Psoas muscle (tissue), 8 donors: ENCODE results near the gene EFS. TPM values are rescaled to one million over a fixed set of nuclear protein-coding genes. Genes with fewer than 3 reads are reported as not detected.

Experiments
- ATAC-seq, 4 donors: fragments of 200-7000 bp; cut with Tn5 transposase; one replicate each; pipeline ENCODE4 v1.9.1; 2020; ENCODE audit warnings: moderate library complexity in 3 of 4, mild to moderate bottlenecking in 2 of 4
- DNase-seq, 2 donors: peaks; one replicate each; pipeline ENCODE4 v3.0.0-alpha.2; 2020
- H3K27ac ChIP-seq: fragments of 200-600 bp; one replicate; pipeline ENCODE4 v1.8.0; 2022
- H3K27me3 ChIP-seq, 3 donors: fragments of 200-600 bp in 1 of 3; one replicate each; pipeline versions ENCODE4 v1.6.1 to v1.8.0; 2013 to 2022; ENCODE audit warnings: low read length in 2 of 3, mild to moderate bottlenecking in 2 of 3, moderate library complexity in 1 of 3; ENCODE audit not compliant: insufficient read depth in 3 of 3
- H3K36me3 ChIP-seq, 2 donors: fragments of 200-600 bp in 1 of 2; one replicate each; pipeline versions ENCODE4 v1.6.1 to v1.8.0; 2013 to 2022; ENCODE audit warnings: low read depth in 1 of 2, mild to moderate bottlenecking in 1 of 2, moderate library complexity in 1 of 2; ENCODE audit not compliant: insufficient read depth in 1 of 2
- H3K4me1 ChIP-seq: fragments of 200-600 bp; one replicate; pipeline ENCODE4 v1.8.0; 2022
- H3K4me3 ChIP-seq: fragments of 200-600 bp; one replicate; pipeline ENCODE4 v1.8.0; 2022; ENCODE audit warnings: mild to moderate bottlenecking
- H3K9me3 ChIP-seq: fragments of 200-600 bp; one replicate; pipeline ENCODE4 v1.8.0; 2022
- WGBS, 3 donors: extraction: QIAGEN DNeasy Blood & Tissue Kit; methylation state at CpG; one replicate each; pipeline versions ENCODE4 v1.1.6 to v1.1.7; 2013; 5-methylcytosine and 5-hydroxymethylcytosine counted together
- intact Hi-C, 2 donors: fragments of 100-400 bp; cut with DNase I; formaldehyde crosslinking; loops; one replicate each; pipeline versions ENCODE4 v1.11.0 to v1.14.2; 2022
- polyA plus RNA-seq, 3 donors: library from polyadenylated mRNA; stranded (reverse); fragments of 200-250 nt; gene quantifications; one replicate each; pipeline ENCODE4 v1.2.3, GENCODE V29; 2013
- total RNA-seq, 4 donors: library from RNA; stranded (reverse); fragmentation: NEBNext Ultra II Directional in 2 of 4; extraction: Animal tissue kit (Norgen Biotek cat#: 25700) in 2 of 4; gene quantifications; one replicate each; pipeline versions ENCODE4 v1.2.1 to v1.2.4, GENCODE V29; 2021 to 2023
- TF ChIP-seq, protein P1 (sequence below): fragments of 200-600 bp; IDR thresholded peaks from one replicate; pipeline ENCODE4 v1.8.0; 2022; ENCODE audit warnings: antibody characterized with exemption
- donor health status: healthy with polysubstance abuse.
- donor health status: DM: no; HTN: no; CAD: no; lungs with moderate emphysema.
- donor health status: Bipolar disorder and iron deficiency.
- donor health status: healthy.
- donor health status: DM: yes; HTN: yes; CAD: no.
- donor health status: DM: no; HTN: no; CAD: no.
- donor health status: DM: no; HTN: no; CAD: no.
- donor health status: DM: yes; HTN: yes; CAD: no.

EFS gene
- total and polyA plus RNA-seq, 7 donors: 0.93 to 2.5 (median 1.1) TPM

- Histone ChIP-seq H3K9me3 (no peaks in the 10 kb centered on the region), H3K27ac (peak overlapping the region; percentile 97), H3K4me1 (peaks cover 15% of the 10 kb centered on the region), H3K36me3 (peaks cover 5 to 38% of the 10 kb centered on the region in 2 donors), H3K27me3 (no peaks in the 10 kb centered on the region), H3K4me3 (peak overlapping the region; percentile 98)
- ATAC-seq: peak; percentile 9 to 35 (median 22)
- peak; percentile 58 to 80 for DNase-seq
- TF ChIP-seq, protein P1, sequence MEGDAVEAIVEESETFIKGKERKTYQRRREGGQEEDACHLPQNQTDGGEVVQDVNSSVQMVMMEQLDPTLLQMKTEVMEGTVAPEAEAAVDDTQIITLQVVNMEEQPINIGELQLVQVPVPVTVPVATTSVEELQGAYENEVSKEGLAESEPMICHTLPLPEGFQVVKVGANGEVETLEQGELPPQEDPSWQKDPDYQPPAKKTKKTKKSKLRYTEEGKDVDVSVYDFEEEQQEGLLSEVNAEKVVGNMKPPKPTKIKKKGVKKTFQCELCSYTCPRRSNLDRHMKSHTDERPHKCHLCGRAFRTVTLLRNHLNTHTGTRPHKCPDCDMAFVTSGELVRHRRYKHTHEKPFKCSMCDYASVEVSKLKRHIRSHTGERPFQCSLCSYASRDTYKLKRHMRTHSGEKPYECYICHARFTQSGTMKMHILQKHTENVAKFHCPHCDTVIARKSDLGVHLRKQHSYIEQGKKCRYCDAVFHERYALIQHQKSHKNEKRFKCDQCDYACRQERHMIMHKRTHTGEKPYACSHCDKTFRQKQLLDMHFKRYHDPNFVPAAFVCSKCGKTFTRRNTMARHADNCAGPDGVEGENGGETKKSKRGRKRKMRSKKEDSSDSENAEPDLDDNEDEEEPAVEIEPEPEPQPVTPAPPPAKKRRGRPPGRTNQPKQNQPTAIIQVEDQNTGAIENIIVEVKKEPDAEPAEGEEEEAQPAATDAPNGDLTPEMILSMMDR: no peak
- intact Hi-C loops: loop anchor here in 1 of 2 donors (5.0 to 10.0 kb wide), 2 partner anchors 145 to 233 kb away; partner anchors contain the start of genes NGDN, THTPA and ZFHX2
- WGBS, 3 donors: 0 to 1% (median 1%) methylated on average over 32 to 64 of the region's 64 CpGs
These were observed 43.1 kb downstream of the EFS start for GRCh38 chr14:23321572-23322547.

DNA sequence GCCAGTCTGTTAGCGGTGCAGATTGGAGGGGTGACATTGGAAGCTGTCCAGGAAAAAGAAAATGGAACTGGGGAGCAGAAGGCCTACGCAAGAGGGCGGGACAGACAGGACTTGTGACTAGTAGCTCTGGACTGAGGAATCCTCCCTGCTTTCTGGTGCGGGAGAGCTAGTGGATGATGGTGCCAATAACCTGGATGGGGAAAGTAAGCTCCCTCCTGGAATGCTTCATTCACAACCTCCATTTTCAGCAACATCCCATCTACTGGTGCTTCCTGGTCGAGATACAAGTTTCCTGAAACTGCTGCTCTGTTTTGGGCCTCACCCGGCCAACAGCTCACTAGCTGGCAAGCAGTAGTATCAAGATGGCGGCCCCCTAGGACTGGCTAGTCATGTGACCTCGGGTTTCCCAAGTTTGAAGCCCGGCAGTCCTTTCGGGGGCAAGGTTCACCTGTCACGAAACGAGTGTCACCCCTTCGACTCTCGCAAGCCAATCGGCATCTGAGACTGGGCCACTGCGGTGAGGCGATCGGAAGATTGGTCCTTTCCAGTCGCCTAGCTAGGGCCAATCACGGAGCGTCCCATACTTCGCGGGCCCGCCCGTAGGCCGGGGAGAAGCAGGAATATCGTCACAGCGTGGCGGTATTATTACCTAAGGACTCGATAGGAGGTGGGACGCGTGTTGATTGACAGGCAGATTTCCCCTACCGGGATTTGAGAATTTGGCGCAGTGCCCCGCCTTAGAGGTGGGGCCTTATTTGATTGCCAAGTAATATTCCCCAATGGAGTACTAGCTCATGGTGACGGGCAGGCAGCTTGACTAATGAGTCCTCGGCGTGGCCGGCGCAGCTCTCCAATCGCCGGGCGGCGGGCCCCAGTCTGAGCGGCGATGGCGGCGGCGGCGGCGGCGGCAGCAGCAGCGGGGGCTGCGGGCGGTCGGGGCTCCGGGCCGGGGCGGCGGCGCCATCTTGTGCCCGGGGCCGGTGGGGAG lies 44.1 kb downstream of the EFS start, which contains the start of gene PABPN1:
Gene PABPN1, plus strand, starts transcription at position 874 of the 988 bp plus-strand sequence. Its CDS starts 13 bp downstream, at position 887.
- TF ChIP-seq, protein P1: no peak
- DNase-seq: peak; percentile 98 to 99
- ATAC-seq: peak; percentile 92 to 94 (median 92)
- Histone ChIP-seq H3K27me3 (no peaks in the 10 kb centered on the region), H3K4me1 (peaks cover 15% of the 10 kb centered on the region), H3K27ac (peak within 1 kb of the TSS; percentile 97), H3K4me3 (peak within 1 kb of the TSS; percentile 98), H3K9me3 (no peaks in the 10 kb centered on the region), H3K36me3 (peaks cover 5 to 37% of the 10 kb centered on the region in 2 donors)
- intact Hi-C loops: loop anchor here in 1 of 2 donors (5.0 to 10.0 kb wide), 2 partner anchors 146 to 234 kb away; partner anchors contain the start of genes NGDN, THTPA and ZFHX2
- 4% methylated on average over 58 to 63 of the region's 63 CpGs for WGBS, 3 donors

DNA sequence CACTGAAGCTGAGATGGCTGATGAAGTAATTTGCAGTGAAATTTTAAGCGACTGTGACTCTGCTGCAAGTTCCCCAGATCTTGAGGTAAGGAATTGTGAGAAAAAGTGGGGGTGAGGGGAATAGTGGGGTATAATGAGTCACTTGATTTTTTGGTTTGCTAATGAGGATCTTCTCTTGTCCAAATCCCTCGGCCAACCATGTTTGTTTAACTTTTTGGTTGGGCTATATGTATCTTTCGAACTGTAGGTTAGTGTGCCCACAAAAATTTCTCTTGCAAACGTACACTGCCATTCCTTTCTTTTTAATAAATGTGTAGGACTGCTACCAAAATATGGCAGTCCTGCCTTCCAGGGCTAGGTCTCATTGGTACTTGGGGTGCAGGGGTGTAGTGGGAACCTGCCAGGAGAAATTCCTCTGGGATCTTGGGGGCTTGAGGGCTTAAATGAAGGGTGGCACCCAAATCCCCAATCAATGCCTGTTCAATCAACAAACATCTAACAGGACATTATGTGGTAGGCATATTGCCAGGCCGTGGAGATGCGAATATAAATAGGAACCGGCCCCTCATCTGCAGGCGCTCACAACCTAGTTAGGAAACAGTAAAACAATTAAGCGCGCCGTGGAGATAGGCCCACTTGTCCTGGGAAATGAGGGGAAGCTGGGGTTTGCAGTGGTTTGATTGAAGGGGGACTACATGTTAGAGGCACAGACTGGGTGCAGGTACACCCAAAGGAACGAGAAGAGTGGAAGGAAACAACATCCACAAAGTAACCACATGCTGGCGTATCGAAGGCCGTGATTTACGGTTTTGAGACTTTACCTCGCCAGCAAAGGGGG lies 45.0 kb downstream of the EFS start:
- ATAC-seq (no peak), DNase-seq (no peak)
- H3K4me3 ChIP-seq: peak overlapping the region; percentile 98
- WGBS, 3 donors: 81 to 86% (median 82%) methylated on average over 17 of the region's 17 CpGs
- H3K4me1 ChIP-seq: peaks cover 15% of the 10 kb centered on the region
- intact Hi-C loops: loop anchor here in 1 of 2 donors (5.0 to 10.0 kb wide), 2 partner anchors 147 to 235 kb away; partner anchors contain the start of genes NGDN, THTPA and ZFHX2
- no peaks in the 10 kb centered on the region for H3K27me3 ChIP-seq
- H3K9me3 ChIP-seq: no peaks in the 10 kb centered on the region
- peaks cover 3 to 28% of the 10 kb centered on the region in 2 donors for H3K36me3 ChIP-seq
- TF ChIP-seq, protein P1: no peak
- H3K27ac ChIP-seq: peak overlapping the region; percentile 97
